ENCODE measurements around the gene SUMF1.
"Not testable (repeated sequence)": the region's sequence is repeated elsewhere in the genome, so short reads cannot be mapped to it uniquely, and the experiment has no call there.

The SUMF1 gene

GRCh38 chr3:4332574-4332973 is 134.5 kb downstream of the SUMF1 start:
- no peak for DNase-seq

- DNase-seq: no peak
Measured at GRCh38 chr3:4332111-4332510, 135.0 kb downstream of the SUMF1 start.

GRCh38 chr3:4329806-4330205 is 137.3 kb downstream of the SUMF1 start:
- not testable (repeated sequence) for DNase-seq

- DNase-seq: no peak
Measured at GRCh38 chr3:4326868-4327267, 140.2 kb downstream of the SUMF1 start.

GRCh38 chr3:4323246-4324027 is 143.6 kb downstream of the SUMF1 start:
- peak; percentile 41 for DNase-seq

- peak; percentile 91 for DNase-seq
Measured at GRCh38 chr3:4322635-4323034, 144.4 kb downstream of the SUMF1 start.

- no peak for DNase-seq
Measured at GRCh38 chr3:4321732-4322131, 145.3 kb downstream of the SUMF1 start.

- DNase-seq: no peak
Measured at GRCh38 chr3:4320096-4320911, 146.8 kb downstream of the SUMF1 start.

- peak; percentile 60 for DNase-seq
Measured at GRCh38 chr3:4314688-4315087, 152.4 kb downstream of the SUMF1 start.

GRCh38 chr3:4313606-4314293 is 153.3 kb downstream of the SUMF1 start:
- no peak for DNase-seq

GRCh38 chr3:4311496-4311895 is 155.6 kb downstream of the SUMF1 start:
- DNase-seq: no peak
